PC-3 (cell line): ENCODE data around the gene CST6. TPM values are rescaled to one million over a fixed set of nuclear protein-coding genes. Genes with fewer than 3 reads are reported as not detected.

Experiments used
- ATAC-seq: fragments of 200-7000 bp; cut with Tn5 transposase; 2 replicates; pipeline ENCODE4 v1.9.1; 2020; ENCODE audit warnings: mild to moderate bottlenecking, moderate library complexity
- BruUV-seq: library from RNA; stranded (reverse); fragments of 400-500 nt; replicated peaks from 2 replicates; lab custom pipeline; 2021; lab: Mats Ljungman, UMichigan
- CTCF ChIA-PET: fragments of 300-600 bp; sonication (Branson Sonifier 250); formaldehyde crosslinking; loops from one replicate; lab custom pipeline; 2022; ENCODE audit warnings: antibody characterized with exemption; lab: Charles Lee
- POLR2A ChIA-PET: fragments of 300-600 bp; sonication (Branson Sonifier 250); formaldehyde crosslinking; loops from one replicate; lab custom pipeline; 2022; ENCODE audit warnings: antibody characterized with exemption; ENCODE audit not compliant: unreplicated experiment; lab: Charles Lee
- DNase-seq: peaks from one replicate; pipeline ENCODE4 v3.0.0-alpha.2; 2015
- H2AFZ ChIP-seq: fragments of 300-600 bp; sonication (generic); 2 replicates; pipeline ENCODE4 v1.6.0; 2016; ENCODE audit warnings: antibody characterized with exemption, low read length
- H3F3A ChIP-seq: fragments of 300-600 bp; sonication (generic); one replicate; pipeline ENCODE4 v1.6.0; 2017; ENCODE audit warnings: antibody characterized with exemption, low read length, control low read depth, mild to moderate bottlenecking; ENCODE audit not compliant: unreplicated experiment
- H3K27ac ChIP-seq: fragments of 300-600 bp; sonication (generic); 2 replicates; pipeline ENCODE4 v1.5.1; 2016; ENCODE audit warnings: mild to moderate bottlenecking, low read length
- H3K27me3 ChIP-seq: fragments of 300-600 bp; sonication (generic); 2 replicates; pipeline ENCODE4 v1.6.1; 2016; ENCODE audit warnings: low read length, mixed read lengths
- H3K36me3 ChIP-seq: fragments of 300-600 bp; sonication (generic); 2 replicates; pipeline ENCODE4 v1.6.1; 2016; ENCODE audit warnings: low read depth, mixed run types, low read length, mixed read lengths
- H3K4me1 ChIP-seq: fragments of 300-600 bp; sonication (generic); 2 replicates; pipeline ENCODE4 v1.5.1; 2016; ENCODE audit warnings: low read length; ENCODE audit not compliant: insufficient read depth
- H3K4me2 ChIP-seq: fragments of 300-600 bp; sonication (generic); 2 replicates; pipeline ENCODE4 v1.6.0; 2016; ENCODE audit warnings: low read length
- H3K4me3 ChIP-seq: fragments of 300-600 bp; sonication (generic); 2 replicates; pipeline ENCODE4 v1.5.1; 2016; ENCODE audit warnings: mild to moderate bottlenecking, low read length, mixed read lengths
- H3K79me2 ChIP-seq: fragments of 300-600 bp; sonication (generic); 2 replicates; pipeline ENCODE4 v1.6.1; 2017; ENCODE audit warnings: low read length, mixed read lengths
- H3K9ac ChIP-seq: fragments of 300-600 bp; sonication (generic); 2 replicates; pipeline ENCODE4 v1.6.0; 2016; ENCODE audit warnings: mild to moderate bottlenecking, low read length
- H3K9me2 ChIP-seq: fragments of 300-600 bp; sonication (generic); replicated peaks from 2 replicates; pipeline ENCODE4 v1.6.1; 2016; ENCODE audit warnings: mixed run types, low read length, mixed read lengths
- H3K9me3 ChIP-seq: fragments of 300-600 bp; sonication (generic); 2 replicates; pipeline ENCODE4 v1.6.1; 2016; ENCODE audit warnings: low read length, mixed read lengths
- H4K20me1 ChIP-seq: fragments of 300-600 bp; sonication (generic); 2 replicates; pipeline ENCODE4 v1.6.1; 2016; ENCODE audit warnings: low read length, mixed read lengths
- CTCF ChIP-seq: fragments of 300-600 bp; sonication (generic); conservative IDR thresholded peaks from 2 replicates; pipeline ENCODE4 v1.5.1; 2017; ENCODE audit warnings: antibody characterized with exemption, low read depth, mild to moderate bottlenecking, low read length
- EZH2 ChIP-seq: fragments of 300-600 bp; sonication (generic); IDR thresholded peaks from one replicate; pipeline ENCODE4 v1.6.1; 2017; ENCODE audit warnings: antibody characterized with exemption, mild to moderate bottlenecking, low read length; ENCODE audit not compliant: unreplicated experiment
- EZH2phosphoT487 ChIP-seq: fragments of 300-600 bp; sonication (generic); IDR thresholded peaks from 2 replicates; pipeline ENCODE4 v1.6.1; 2018; ENCODE audit warnings: mild to moderate bottlenecking, antibody characterized with exemption, low read length, borderline replicate concordance
- intact Hi-C: fragments of 100-400 bp; cut with micrococcal nuclease; formaldehyde crosslinking; loops from 2 replicates; pipeline ENCODE4 v1.9.0; 2023
- total RNA-seq: library from RNA; depleted of rRNA; stranded (reverse); fragments of >200 nt; gene quantifications from 2 replicates; pipeline ENCODE4 v1.2.3, GENCODE V29; 2014

Gene CST6
- total RNA-seq, 1 experiment from 2014 or later: 84.2 TPM

DNA sequence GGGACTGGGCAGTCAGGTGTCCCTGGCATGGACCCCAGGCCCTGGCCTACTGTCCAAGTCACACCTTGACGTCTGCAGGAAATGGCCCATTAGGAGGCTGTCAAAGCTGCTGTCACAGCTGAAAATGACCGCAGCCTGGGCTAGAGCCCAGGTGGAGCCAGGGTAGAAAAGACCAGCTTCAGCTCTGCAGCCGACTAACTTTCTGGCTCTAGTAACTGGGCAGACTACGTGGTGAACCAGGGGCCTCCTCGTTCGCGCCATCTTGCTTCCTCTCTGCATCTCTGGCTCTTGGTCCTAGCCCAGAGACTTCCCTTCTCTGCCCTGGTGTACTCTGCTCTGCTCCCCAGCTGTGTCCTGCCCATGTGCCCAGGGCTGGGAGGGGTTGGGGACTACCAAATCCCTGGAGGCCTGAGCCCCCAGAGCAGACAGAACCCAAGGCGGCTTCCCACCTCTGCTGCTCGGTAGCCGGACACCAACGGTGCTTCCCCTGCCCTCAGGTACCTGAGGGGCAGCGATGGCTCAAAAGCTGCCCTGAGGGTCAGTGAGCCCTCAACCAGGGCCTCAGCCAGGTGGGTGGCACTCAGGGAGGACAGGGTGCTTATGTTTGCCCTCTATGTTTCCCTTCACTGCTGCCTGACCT lies 30.6 kb upstream of the CST6 start:
- ChIA-PET CTCF (no interaction called here), POLR2A (no interaction called here)
- intact Hi-C loops: loop anchor here (10.0 kb wide), 1 partner anchor 266 kb away; the partner anchor contains the start of gene KAT5
- Histone ChIP-seq H3K4me3 (no peak overlapping the region), H3K27ac (no peak overlapping the region), H3K27me3 (no peaks in the 10 kb centered on the region), H4K20me1 (no peaks in the 10 kb centered on the region), H3K9ac (no peak overlapping the region), H3K36me3 (peaks cover 25% of the 10 kb centered on the region), H3K79me2 (no peaks in the 10 kb centered on the region), H2AFZ (no peak overlapping the region), H3K9me2 (no peaks in the 10 kb centered on the region), H3K9me3 (no peaks in the 10 kb centered on the region), H3K4me2 (no peak overlapping the region), H3K4me1 (no peaks in the 10 kb centered on the region), H3F3A (peaks cover 5% of the 10 kb centered on the region)
- TF ChIP-seq EZH2phosphoT487 (no peak), EZH2 (no peak), CTCF (no peak)
- ATAC-seq (no peak; the same call in 1 of the 2 replicates), DNase-seq (no peak)
- no TSS peak for BruUV-seq

DNA sequence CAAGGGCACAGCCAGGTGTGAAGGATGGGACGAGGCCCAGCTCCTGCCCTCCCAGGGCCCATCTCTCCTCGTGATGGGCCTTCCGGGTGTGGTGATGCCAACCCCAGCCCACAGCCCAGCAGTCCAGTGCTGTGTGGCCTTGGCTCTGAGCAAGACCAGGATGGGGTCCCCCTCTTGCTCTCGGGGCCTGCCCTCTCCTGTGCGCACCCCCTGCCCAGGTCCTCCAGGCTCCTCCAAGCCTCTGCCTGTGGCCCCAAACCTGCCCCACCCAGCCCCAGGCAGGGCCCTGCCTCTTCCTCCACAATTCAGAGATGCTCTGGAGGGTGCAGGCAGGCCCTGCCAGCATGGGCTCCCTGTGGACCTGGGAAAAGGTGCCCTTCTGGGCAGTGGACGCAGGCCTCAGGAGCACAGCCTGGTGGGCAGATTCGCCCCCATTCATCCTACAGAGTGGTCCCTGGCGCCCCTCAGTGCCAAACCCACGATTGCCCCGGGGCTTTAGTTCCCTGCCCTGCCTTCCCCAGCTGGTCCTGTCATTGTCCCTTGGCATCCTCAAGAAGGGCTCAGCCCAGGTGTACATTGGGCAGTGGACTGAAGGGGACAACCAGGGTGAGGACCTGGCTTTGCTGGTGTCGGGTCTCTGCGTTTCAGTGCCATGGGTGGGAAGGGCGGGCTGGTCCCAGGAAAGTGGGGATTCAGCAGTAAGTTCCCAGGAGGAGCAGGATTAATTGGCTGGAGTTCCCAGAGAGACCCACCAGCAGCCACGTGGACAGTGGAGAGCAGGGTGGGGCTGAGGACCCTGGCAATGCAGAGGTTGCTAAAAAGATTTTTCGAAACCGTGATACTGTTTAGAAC lies 29.6 kb upstream of the CST6 start:
- H3K9me3 ChIP-seq: no peaks in the 10 kb centered on the region
- intact Hi-C loops: loop anchor here (10.0 kb wide), 1 partner anchor 267 kb away; the partner anchor contains the start of gene KAT5
- H3K4me2 ChIP-seq: no peak overlapping the region
- no peak overlapping the region for H3K4me3 ChIP-seq
- no peak for TF ChIP-seq EZH2phosphoT487
- TF ChIP-seq CTCF: no peak
- no peak for TF ChIP-seq EZH2
- H3K36me3 ChIP-seq: peaks cover 22% of the 10 kb centered on the region
- H3F3A ChIP-seq: peaks cover 5% of the 10 kb centered on the region
- ATAC-seq (peak; percentile 17), DNase-seq (no peak)
- no peak overlapping the region for H3K9ac ChIP-seq
- no peaks in the 10 kb centered on the region for H3K79me2 ChIP-seq
- BruUV-seq: no TSS peak
- POLR2A ChIA-PET: no interaction called here
- no peaks in the 10 kb centered on the region for H3K27me3 ChIP-seq
- H4K20me1 ChIP-seq: no peaks in the 10 kb centered on the region
- H3K4me1 ChIP-seq: no peaks in the 10 kb centered on the region
- H3K27ac ChIP-seq: no peak overlapping the region
- CTCF ChIA-PET: interaction anchor here (0.6 kb wide), 1 partner anchor 240 kb away, joined by 3 read pairs; no protein-coding TSS in a partner anchor
- H2AFZ ChIP-seq: no peak overlapping the region
- no peaks in the 10 kb centered on the region for H3K9me2 ChIP-seq
